ENCODE measurements around the gene ZDHHC16.

GRCh38 chr10:97425964-97426775 lies 19.8 kb upstream of the ZDHHC16 start, which contains the start of gene PGAM1:
- TF ChIP-seq CTCF (IDR thresholded peaks at IDR 0.05) (peak; percentile 58 to 94 (median 86)), POLR2A (IDR thresholded peaks at IDR 0.05) (peak in 3 of 4 donors; percentile 83 to 87 (median 87)), POLR2AphosphoS5 (IDR thresholded peaks at IDR 0.05) (peak; percentile 85 to 88)

Measured in upper lobe of left lung (tissue), 4 donors.